Measurements from ENCODE around the gene DVL2.

DVL2 gene

DNA sequence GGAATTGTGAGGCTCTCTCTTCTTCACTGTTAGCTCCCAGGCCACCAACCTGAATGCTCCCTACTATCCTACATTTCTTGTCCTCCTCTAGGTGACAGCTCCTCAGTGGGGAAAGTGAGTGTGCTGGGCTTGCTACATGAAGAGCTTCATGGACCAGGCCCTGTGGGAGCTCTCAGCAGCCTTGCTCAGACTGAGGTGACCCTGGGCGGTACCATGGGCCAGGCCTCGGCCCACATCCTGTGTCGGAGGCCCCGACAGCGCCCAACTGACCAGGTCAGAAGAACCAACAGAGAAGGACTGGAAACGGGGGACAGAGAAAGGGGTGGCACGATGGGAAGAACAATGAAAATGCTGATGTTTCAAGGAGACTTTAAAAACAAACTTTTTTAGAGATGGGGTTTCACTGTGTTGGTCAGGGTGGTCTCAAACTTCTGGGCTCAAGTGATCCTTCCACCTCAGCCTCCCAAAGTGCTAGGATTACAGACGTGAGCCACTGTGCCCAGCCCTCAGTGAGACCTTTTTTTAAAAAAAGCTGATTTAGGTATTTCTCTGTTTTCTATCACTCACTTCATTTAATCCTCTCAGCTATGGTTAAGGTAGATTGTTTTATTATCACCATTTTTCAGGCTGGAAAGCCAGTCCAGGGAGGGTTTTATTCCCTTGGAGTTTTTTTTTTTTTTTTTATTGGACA is 22.6 kb upstream of the DVL2 start:
- no peak for DNase-seq (ENCODE audit: low spot score)

DNA sequence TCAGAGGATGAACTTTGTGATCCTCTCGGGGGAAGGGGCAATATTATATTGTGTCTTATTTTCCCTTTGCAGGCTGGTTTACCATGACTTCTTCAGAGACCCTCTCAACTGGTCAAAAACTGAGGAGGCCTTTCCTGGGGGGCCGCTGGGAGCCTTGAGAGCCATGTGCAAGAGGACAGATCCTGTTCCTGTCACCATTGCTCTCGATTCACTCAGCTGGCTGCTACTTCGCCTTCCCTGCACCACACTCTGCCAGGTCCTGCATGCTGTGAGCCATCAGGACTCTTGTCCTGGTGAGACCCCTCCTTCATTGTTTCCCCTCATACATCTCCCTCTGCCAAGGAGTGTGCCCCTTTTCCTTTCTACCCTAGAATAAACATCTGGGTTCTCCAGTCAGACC is 20.2 kb upstream of the DVL2 start:
- DNase-seq (ENCODE audit: low spot score) = no peak

DNA sequence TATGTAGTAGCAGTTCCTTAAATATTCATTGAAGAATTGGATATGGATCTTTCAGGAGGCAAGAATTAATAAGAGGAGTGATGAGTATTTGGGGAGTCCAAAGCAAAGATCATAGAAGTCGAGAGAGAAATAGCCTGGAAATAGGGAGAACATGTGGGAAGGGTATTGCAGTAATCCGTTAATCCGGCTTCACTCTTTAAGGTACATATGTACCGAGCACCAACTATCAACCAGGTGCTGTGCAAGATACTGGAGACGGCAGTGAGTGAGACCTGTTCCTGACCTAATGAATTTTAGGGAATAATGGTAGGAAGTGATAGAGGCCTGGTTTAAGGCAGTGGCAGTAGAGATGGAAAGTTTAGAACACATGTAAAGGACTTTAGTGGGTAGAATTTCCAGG is 18.8 kb upstream of the DVL2 start:
- no peak for DNase-seq (ENCODE audit: low spot score)

DNA sequence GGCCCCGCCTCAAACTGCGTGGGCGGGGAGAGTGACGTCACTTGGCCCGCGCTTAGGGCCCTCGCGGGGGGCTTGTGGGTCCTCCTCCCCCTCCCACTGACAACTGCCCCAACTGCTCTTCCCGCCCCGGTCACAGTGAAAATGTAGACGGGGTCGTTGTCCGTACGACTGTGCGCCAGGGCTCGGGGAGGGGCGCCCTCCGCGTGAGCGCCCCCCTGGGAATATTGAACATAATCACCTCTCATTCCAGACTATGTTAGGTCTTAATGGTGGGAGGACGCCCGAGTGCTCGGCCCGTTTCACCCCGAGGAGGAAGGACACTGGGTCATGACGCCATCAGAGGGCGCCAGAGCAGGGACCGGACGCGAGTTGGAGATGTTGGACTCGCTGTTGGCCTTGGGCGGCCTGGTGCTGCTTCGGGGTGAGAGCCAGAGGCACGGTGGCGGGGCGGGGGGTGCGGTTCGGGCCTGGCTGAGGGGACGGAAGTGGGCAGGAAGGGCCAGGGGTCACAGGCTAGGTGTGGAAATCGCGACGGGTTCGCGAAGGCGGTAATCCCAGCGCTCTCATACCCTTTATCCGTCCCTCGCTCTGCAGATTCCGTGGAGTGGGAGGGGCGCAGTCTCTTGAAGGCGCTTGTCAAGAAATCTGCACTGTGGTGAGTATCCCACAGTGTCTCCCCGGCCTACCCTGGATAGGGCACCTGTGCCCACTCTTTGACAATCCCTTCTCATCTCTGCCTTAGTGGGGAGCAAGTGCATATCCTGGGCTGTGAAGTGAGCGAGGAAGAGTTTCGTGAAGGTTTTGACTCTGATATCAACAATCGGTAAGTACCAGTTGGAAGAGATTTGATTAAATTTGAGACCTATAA is 18.1 kb upstream of the DVL2 start, which contains the start of gene ELP5:
TSS of gene ELP5 (plus strand) at position 40 of the 868 bp plus-strand sequence. CDS start at position 376, 336 bp downstream.
- peak; percentile 94 for DNase-seq (ENCODE audit: low spot score)

DNA sequence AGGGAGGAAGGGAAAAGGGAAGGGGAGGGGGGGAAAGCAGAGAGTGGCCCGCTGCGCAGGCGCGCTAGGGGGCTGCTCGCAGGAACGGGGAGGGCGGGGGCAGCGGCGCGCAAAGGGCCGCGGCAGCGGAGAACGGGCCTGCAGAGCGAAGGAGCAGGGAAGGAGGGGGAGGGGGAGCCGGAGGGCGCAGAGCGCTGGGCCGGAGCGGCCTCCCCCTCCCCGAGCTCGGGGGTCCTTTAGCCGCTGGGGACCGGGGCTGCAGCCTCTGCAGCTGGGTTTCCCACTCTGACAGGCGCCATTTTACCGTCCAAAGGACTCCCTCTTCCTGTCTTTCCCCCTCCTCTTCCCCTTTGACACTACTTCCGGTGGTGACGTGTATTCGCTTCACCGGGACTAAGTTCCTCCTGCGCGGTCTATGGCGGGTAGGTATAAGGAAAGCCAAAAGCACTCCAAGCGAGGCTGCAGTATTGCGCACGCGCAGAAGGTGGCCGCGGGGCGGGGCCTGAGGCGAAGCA is 17.4 kb upstream of the DVL2 start, which contains the start of gene CTDNEP1:
TSS of gene CTDNEP1 (minus strand) at position 74 of the 515 bp plus-strand sequence. CDS start 438 bp downstream, outside the sequence.
- peak; percentile 100 for DNase-seq (ENCODE audit: low spot score)

DNA sequence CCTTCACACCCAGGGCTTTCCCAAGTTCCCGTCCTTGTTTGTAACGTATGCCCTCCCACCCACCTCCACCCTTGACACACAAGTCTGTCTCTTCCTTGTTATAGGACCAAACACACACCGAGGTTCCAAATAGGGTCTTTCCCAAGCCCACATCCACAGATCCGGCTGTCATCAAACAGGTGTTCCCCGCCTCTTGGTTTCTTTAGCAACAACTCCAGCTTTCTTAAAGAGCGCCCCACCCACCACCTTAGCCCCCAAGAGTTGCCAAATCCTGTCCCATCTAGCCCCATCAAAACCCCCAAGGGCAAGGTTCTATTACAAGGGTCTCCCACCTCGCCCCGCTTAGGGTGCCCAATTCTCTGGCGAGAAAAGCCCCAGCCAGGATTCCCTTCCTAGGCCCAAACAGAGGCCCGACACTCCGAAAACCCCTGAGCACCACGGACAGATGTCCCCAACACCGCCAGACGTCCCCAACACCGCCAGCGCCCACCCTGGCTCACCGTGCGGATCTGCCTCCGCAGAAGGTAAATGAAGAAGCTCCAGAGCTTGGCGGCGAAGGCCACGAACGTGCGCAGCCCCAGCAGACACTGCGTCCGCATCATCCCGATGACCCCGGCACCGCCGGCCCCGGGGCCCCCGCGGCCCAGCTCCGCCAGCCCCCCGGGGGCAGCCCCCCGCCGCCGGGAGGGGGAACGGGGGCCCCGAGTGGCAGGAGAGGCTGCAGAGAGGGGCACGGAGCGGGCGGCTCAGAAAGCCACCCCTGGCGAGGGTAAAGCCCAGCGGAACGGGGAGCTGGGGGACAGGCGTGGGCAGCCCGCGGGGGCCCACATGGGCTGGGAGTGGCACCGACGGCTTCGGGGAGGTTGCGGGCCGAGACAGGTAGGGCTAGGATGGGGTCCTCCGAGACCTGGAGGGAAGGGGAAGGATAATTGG is 16.6 kb upstream of the DVL2 start:
- no peak for DNase-seq (ENCODE audit: low spot score)

DNA sequence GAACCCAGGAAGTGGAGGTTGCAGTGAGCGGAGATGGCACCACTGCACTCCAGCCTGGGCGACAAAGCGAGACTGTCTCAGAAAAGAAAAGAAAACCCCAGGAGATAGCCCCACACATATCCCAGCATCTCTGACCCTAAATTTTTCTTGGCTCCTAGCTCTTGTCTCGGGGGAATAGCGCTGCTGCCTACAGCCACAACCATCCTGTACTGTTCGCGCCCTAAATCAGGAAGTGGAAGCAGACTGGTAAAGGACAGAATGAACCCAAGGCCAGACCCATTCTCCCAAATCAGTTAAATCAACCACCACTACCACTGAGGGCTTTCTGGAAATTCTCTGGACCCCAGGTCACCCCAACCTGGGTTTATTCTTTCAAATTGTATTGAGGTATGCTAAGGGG is 15.5 kb upstream of the DVL2 start:
- DNase-seq (ENCODE audit: low spot score) = no peak

DNA sequence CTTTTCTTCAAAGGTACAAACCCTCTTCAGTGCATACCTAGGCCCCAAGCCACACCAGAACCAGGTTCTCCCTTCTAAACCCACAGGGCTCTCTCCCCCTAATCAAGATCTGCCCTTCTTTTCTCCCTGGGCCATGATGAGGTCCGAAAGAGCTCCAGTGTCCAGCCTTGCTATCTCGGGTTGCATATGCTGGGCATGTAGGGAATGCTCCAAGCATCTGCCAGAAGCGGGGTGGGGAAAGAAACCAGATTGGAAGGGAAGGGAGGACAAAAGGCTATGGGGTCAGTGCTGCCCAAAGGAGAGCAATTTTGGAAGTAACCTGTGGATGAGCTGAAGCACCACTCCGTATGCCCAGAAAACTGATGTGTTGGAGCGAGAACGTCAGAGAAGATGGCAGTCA is 14.9 kb upstream of the DVL2 start:
- DNase-seq (ENCODE audit: low spot score) = no peak

DNA sequence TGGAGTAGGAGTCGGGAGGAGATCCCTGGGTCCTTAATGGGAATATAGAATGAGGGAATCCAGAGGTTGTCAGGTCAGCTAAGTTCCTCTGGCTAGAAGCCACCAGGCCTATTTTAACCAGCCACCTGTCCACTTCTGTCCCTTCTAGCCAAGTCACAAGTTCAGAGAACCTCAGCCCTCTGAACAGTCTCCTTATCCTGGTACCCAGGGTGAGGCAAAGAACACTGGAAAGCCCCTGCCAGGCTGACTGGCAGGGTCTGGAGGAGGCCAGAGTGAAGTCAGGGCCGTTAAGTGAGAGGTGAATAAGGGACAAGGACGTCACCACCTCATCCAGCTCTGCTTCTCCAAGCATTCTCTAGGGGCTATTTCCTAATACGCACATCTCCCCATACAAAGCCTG is 14.5 kb upstream of the DVL2 start:
- no peak for DNase-seq (ENCODE audit: low spot score)

DNA sequence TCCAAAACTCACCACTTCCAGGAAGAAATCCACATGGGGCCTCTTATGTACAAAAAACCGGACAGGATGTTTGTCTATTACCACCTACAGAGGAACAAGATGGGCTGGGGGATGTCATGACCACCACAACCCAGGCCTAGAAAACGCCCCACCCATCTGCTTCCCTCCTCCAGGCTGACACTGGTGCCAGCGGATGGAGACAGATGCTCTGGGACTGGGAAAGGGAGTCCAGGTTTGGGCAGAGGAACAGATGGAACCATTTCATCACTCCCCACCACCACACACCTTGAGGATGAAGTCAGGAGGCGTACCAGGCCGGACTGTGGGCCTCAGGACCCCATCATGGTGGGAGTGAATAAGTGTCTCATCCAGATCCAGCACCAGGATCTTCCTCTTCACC is 12.5 kb upstream of the DVL2 start:
- DNase-seq (ENCODE audit: low spot score) = no peak

DNA sequence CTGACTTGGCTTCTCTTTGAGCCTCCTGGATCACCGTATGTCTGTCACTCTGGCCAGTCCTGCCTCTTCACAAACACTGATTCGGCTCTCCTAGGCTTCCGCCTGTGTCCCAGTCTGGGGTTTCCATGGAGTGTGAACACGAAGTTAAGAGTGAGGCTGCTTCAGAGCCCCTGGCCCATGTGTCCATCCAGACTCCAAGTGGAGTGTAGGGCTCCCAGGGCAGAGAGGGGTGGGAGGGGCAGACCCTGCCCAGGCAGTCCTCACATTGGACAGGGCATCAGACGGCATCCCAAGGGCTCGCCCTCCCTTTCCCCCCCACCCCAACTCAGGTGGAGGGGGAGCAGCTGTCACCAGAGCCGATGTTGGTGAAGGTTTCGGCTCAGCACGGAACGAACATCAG is 9.5 kb upstream of the DVL2 start:
- DNase-seq (ENCODE audit: low spot score) = peak; percentile 23

DNA sequence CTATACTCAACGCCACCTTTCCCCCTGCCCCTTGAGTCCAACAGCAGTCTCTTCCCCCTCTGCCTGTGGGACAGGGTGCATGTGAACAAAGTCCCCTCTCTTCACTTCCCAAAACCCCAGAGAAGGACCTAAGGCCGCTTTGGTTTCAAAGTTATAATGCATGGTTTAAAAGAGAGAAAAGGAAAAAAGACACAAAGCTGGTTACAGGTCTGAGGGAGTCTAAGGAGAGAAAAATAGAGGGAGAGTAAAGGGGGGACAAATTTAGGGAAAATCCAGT is 9.1 kb upstream of the DVL2 start:
- no peak for DNase-seq (ENCODE audit: low spot score)

DNA sequence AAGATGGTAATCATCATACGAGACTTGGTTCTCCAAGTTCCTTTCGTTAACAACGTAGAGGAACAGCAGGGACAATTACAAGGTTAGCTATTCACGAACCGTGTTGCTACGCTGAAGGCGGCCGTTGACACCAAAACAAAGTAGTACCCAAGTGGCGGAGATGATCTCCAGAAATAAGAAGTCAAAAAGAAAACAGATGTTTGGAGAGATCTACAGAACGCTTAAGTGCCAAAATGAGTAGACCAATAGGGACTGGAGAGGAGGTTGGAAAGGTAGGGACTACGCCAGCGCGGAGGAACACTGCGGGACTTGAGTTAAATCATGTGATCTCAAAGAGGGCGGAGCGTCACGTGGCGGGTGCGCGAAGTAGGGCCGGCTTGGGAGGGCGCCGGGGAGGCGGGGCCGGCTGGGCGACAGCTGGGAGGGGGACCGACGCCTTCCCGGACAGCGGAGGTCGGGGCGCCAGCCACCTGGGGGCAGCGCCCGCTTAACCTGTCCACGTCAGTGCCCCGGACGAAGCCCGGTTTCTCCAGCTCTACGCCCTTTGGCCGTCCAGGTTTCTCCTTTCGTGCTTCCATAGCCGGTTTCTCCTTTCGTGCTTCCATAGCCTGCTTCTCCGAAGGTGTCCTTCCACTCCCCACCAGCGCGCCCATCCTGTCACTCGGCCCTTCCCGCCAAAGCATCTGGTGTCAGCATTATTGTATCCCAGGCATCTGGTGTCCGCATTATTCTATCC is 8.6 kb upstream of the DVL2 start:
- DNase-seq (ENCODE audit: low spot score) = peak; percentile 94

DNA sequence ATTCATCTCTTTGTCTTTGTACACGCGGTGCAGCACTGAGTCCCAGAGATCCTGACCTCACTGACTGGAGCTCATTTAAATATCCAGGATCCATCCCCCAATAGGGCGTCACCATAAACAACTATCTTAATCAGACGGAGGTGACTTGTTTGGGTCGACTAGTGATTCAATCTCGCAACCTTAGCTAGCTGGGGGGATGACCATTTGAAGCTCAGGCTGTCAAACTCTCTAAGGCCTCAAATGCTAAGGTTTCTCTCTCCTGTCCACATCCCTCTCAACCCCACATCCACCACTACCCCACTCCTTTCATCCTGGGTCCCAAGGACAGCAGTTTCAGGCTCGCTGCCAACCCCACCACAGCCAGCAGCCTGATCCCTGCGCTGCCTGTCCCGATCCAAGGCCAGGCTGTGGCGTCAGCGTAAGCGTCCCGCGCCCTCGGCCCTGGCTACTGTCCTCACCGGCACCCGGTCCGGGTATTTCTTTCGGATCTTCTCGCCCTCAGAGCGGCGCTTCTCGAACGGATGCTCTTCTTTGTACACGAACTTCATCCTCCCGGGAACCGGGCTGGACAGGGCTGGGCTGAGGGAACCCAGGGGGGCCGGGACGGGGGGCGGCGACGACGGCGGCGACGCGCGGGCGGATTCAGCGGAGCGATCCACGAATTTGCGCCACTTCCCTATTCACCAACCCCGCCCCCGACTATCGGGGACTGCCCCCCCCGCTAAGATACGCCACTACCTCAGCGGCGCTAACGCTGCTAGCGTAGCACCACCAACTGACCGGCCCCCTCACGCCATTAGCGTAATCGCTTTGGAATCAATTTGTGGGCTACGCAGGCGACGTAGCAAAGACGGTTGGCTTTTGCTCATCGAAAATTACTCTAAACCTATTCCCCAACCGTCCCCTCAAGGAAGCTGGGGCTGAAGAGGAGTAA is 7.7 kb upstream of the DVL2 start, which contains the start of gene GABARAP:
TSS of gene GABARAP (minus strand) at position 667 of the 934 bp plus-strand sequence. CDS start at position 548, 119 bp downstream.
- DNase-seq (ENCODE audit: low spot score) = peak; percentile 96

DNA sequence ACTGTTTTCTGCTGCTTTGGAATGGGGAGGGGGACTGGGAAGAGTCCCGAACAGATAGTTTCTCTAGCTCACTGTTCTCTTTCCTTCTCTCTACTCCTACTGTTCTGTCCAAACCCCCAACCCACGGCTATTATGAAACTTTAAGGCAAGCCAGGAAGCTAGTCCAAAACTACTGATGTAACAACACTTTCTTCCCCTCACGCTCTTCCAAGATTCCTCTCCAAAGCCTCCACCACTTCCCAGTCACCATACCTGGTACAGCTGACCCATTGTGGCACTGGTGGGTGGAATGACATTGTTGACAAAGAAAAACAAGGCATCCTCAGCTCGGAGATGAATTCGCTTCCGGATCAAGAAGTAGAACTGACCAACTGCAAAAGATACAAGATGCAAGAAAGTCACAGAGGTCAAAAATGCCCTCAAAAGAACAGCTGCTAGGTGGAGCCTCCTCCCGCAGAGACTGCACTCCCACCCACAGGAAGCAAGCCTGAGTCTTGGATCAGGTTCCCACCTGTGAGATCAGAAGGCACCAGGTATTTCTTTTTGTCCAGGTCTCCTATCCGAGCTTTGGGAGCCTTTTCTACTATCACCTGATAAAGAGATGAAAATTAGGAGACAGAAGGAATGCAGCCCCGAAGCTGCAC is 6.9 kb upstream of the DVL2 start:
- DNase-seq (ENCODE audit: low spot score) = no peak

DNA sequence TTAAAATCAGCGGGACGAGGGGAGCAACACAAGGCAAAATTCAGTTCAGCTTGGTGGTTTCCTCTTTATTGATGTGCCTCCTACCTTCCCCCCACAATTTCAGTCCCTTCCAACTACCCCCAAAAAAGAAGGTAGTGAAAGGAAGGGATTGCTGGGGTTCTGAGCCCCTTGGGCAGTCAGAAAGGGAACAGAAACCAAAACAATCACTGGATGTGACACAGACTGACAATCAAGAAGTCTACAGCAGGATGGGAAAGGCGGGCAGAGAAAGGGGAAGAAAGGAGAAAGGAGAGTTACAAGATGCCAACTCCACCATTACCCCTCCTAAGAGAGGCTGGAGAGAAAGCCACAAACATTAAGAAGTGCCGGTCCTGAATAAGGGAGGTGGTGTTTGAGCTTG is 6.1 kb upstream of the DVL2 start:
- DNase-seq (ENCODE audit: low spot score) = no peak

DNA sequence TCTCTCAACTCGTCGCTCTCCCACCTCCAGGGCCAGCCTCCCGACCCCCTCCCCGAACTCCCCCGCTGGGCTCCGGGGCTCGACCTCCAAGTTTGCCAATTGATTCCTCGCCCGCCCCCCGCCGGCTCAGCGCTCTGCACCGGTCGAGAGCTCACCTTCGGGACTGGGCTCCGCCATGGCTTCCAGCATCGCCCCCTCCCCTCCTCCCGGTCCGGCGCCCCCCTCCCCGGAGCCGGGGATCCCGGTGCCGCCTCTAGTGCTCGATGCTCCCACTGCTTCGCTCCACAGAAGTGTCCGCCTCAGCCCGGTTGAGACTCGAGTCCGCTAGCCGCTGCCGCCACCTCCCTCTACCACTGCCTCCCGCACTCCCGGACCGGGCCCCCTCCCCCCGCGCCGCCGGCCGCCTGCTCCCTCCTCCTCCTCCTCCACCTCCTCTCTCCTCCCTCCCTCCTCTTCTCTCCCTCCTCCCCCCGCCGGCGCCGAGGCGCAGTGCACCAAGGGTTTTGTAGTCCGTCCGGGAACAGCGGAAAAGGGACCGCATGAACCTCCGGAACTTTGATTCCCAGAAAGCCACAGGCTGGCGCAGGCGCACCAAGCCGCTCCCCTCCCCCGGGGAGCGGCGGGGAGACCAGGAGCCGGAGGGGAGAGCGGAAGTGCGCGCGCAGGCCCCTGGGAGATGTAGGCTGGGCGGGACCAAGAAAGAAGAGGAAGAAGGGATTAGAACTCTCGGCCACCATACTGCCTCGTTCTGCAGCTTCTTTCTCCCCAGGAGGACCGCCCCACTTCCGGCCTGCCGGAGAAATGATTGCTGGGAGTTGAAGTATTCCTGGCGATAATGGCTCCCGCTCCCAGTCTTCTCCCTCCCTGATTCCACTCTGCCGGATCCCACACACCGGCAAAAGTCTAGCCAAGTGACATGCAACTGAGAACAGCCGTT is 5.0 kb upstream of the DVL2 start, which contains the start of gene PHF23:
TSS of gene PHF23 (minus strand) at position 367 of the 937 bp plus-strand sequence. CDS start at position 189, 178 bp downstream.
- DNase-seq (ENCODE audit: low spot score) = peak; percentile 100

DNA sequence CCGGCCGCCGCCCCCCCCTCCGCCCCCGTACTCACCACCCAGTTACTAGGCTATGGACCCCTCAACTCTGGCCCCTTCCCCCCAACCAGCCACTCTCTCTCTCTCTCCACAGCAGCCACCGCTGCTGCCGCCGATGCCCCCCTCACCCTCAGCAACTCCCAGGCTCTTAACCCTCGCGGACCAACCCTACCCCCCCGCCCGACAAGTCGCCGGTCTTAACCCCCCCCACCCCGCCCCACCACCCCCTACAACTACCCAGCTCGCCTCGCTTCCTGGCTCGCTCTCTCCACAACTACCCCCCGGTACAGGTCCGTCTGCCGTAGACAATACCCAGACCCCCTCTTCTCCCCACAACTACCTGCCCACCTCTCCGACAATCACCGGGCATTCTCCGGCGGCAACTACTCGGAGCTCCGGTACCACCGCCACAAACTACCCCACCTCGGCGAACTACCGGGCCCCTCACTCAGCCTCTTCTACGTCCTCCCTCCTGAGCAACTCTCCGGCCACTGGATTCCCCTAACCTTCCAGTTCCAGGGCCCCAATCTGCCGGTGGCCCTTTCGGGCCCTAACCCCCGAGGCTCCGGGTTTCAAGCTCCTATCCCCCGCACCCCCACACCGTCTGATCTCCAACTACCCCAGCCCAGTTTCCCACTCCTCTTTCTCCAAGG is 4.2 kb upstream of the DVL2 start:
- no peak for DNase-seq (ENCODE audit: low spot score)

All from cerebellar cortex (tissue), 1 donor.